ENCODE data around the gene TCF19. TPM values are rescaled to one million over a fixed set of nuclear protein-coding genes. Genes with fewer than 3 reads are reported as not detected.

Gene TCF19
- polyA plus RNA-seq, 1 donor from 2014 or later, result 3.6 TPM

DNA sequence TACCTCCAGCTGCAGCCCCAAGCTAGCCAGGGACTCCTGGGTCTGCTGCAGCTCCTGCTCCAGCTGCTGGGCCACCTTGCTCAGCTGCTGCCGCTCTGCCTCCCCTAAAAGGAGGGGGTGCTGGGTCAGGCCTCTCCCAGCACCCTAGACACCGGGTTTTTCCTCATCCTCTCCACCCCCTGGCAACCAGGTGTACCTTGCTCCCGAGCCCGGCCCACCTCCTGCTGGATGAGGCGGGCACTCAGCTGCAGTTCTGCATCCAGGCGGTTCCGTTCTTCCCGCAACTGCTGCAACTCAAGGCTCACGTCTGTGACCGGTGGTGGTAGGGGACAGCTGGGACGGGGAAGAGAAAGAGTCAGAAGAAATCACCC lies 13.4 kb upstream of the TCF19 start:
- H2AFZ ChIP-seq (ENCODE audit: low read depth, low read length), result no peak overlapping the region
- no peak overlapping the region for H3K4me3 ChIP-seq (ENCODE audit: low read length)
- no peaks in the 10 kb centered on the region for H4K20me1 ChIP-seq (ENCODE audit: insufficient read depth)
- H3F3A ChIP-seq (ENCODE audit: insufficient read depth, low read length, poor library complexity, severe bottlenecking), result no peaks in the 10 kb centered on the region
- no peaks in the 10 kb centered on the region for H3K79me2 ChIP-seq (replicated peaks; ENCODE audit: insufficient read depth, low read length)
- no peaks in the 10 kb centered on the region for H3K9me2 ChIP-seq (ENCODE audit: insufficient read depth, low read length)
- H3K27ac ChIP-seq (ENCODE audit: low read length), result no peak overlapping the region
- no peaks in the 10 kb centered on the region for H3K36me3 ChIP-seq (ENCODE audit: insufficient read depth, low read length)
- no peak overlapping the region for H3K9ac ChIP-seq (ENCODE audit: low read length)
- no peaks in the 10 kb centered on the region for H3K27me3 ChIP-seq (ENCODE audit: insufficient read depth, low read depth, low read length)
- TF ChIP-seq MXI1 (conservative IDR thresholded peaks at IDR 0.05; ENCODE audit: poor library complexity, severe bottlenecking) (no peak), TAF1 (IDR thresholded peaks at IDR 0.05; ENCODE audit: low read depth) (no peak), RAD21 (conservative IDR thresholded peaks at IDR 0.05) (no peak), EZH2 (IDR thresholded peaks at IDR 0.05; ENCODE audit: borderline replicate concordance, insufficient read depth, low read length, poor library complexity, severe bottlenecking) (no peak), SMC3 (conservative IDR thresholded peaks at IDR 0.05; ENCODE audit: poor library complexity) (no peak), POLR2AphosphoS5 (IDR thresholded peaks at IDR 0.05) (no peak), EP300 (conservative IDR thresholded peaks at IDR 0.05; ENCODE audit: poor library complexity, severe bottlenecking) (no peak)
- TF ChIP-seq, protein P1, sequence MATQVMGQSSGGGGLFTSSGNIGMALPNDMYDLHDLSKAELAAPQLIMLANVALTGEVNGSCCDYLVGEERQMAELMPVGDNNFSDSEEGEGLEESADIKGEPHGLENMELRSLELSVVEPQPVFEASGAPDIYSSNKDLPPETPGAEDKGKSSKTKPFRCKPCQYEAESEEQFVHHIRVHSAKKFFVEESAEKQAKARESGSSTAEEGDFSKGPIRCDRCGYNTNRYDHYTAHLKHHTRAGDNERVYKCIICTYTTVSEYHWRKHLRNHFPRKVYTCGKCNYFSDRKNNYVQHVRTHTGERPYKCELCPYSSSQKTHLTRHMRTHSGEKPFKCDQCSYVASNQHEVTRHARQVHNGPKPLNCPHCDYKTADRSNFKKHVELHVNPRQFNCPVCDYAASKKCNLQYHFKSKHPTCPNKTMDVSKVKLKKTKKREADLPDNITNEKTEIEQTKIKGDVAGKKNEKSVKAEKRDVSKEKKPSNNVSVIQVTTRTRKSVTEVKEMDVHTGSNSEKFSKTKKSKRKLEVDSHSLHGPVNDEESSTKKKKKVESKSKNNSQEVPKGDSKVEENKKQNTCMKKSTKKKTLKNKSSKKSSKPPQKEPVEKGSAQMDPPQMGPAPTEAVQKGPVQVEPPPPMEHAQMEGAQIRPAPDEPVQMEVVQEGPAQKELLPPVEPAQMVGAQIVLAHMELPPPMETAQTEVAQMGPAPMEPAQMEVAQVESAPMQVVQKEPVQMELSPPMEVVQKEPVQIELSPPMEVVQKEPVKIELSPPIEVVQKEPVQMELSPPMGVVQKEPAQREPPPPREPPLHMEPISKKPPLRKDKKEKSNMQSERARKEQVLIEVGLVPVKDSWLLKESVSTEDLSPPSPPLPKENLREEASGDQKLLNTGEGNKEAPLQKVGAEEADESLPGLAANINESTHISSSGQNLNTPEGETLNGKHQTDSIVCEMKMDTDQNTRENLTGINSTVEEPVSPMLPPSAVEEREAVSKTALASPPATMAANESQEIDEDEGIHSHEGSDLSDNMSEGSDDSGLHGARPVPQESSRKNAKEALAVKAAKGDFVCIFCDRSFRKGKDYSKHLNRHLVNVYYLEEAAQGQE (IDR thresholded peaks at IDR 0.05; ENCODE audit: borderline replicate concordance), result no peak
- TF ChIP-seq, protein P2, sequence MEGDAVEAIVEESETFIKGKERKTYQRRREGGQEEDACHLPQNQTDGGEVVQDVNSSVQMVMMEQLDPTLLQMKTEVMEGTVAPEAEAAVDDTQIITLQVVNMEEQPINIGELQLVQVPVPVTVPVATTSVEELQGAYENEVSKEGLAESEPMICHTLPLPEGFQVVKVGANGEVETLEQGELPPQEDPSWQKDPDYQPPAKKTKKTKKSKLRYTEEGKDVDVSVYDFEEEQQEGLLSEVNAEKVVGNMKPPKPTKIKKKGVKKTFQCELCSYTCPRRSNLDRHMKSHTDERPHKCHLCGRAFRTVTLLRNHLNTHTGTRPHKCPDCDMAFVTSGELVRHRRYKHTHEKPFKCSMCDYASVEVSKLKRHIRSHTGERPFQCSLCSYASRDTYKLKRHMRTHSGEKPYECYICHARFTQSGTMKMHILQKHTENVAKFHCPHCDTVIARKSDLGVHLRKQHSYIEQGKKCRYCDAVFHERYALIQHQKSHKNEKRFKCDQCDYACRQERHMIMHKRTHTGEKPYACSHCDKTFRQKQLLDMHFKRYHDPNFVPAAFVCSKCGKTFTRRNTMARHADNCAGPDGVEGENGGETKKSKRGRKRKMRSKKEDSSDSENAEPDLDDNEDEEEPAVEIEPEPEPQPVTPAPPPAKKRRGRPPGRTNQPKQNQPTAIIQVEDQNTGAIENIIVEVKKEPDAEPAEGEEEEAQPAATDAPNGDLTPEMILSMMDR (IDR thresholded peaks at IDR 0.05; ENCODE audit: poor library complexity, severe bottlenecking), result no peak
- H3K4me2 ChIP-seq (ENCODE audit: low read length), result no peak overlapping the region
- H3K9me3 ChIP-seq (ENCODE audit: low read length), result no peaks in the 10 kb centered on the region

DNA sequence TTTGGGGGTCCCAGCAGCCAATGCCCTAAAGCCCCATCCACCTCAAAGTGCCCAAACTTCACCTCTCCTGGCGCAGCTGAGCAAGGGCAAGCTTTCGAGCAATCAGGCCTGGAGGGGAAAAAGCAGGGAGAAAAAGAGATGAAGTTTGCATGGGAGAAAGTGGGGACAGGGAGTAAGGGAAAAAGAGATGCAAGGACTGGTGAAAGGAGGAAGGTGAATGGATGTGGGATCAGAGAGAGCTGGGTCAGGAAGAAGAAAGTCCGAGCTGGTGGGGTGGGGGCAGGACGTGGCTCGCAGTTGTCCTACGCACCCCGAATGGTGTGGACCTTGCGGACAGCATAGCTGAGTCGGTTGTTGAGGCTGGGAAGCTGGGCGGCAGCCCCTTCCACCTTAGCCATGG lies 13.0 kb upstream of the TCF19 start:
- Histone ChIP-seq H3K27me3 (ENCODE audit: insufficient read depth, low read depth, low read length) (no peaks in the 10 kb centered on the region), H3K9me2 (ENCODE audit: insufficient read depth, low read length) (no peaks in the 10 kb centered on the region), H2AFZ (ENCODE audit: low read depth, low read length) (no peak overlapping the region), H4K20me1 (ENCODE audit: insufficient read depth) (no peaks in the 10 kb centered on the region), H3K27ac (ENCODE audit: low read length) (no peak overlapping the region), H3K4me2 (ENCODE audit: low read length) (no peak overlapping the region), H3K9me3 (ENCODE audit: low read length) (no peaks in the 10 kb centered on the region), H3K79me2 (replicated peaks; ENCODE audit: insufficient read depth, low read length) (no peaks in the 10 kb centered on the region), H3K9ac (ENCODE audit: low read length) (no peak overlapping the region), H3K4me3 (ENCODE audit: low read length) (no peak overlapping the region), H3K36me3 (ENCODE audit: insufficient read depth, low read length) (no peaks in the 10 kb centered on the region), H3F3A (ENCODE audit: insufficient read depth, low read length, poor library complexity, severe bottlenecking) (no peaks in the 10 kb centered on the region)
- no peak for TF ChIP-seq RAD21 (conservative IDR thresholded peaks at IDR 0.05)
- TF ChIP-seq EP300 (conservative IDR thresholded peaks at IDR 0.05; ENCODE audit: poor library complexity, severe bottlenecking), result no peak
